ENCODE results near the gene IL4. TPM values are rescaled to one million over a fixed set of nuclear protein-coding genes. Genes with fewer than 3 reads are reported as not detected.

IL4 gene
- total and polyA plus RNA-seq, 11 donors = not detected

DNA sequence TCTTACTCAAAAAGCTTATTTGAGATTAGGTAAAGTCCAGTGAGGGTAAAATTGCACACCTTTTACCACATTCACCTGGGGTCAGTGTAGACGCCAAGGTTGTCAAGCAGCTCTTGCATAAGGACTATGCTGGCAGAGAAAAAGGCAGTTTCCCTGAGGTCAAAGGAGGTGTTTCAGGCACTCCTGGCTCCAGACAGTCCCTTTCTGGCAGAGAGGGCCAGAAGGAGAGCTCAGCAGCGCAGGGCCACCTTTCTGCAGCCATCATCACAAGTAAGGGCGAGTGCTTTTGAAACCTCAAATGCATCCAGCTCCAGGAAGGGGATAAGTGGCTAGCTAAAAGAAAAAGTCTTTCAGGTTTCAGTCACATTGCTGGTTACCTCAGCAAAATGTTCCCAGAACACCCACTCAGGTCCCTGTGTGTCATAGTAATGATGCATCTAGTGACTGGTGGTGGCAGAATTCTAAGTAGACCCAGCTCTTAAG, 32.5 kb upstream of the IL4 start:
- peaks cover 0 to 82% (median 64%) of the 10 kb centered on the region in 9 donors for H3K36me3 ChIP-seq
- no peaks in the 10 kb centered on the region for H3K4me1 ChIP-seq
- H3K27me3 ChIP-seq = no peaks in the 10 kb centered on the region
- no peak overlapping the region for H3K4me3 ChIP-seq
- intact Hi-C loops (cut with DNase I) = no loop called here
- ATAC-seq (no peak), DNase-seq (no peak)
- TF ChIP-seq CTCF (IDR thresholded peaks at IDR 0.05) (no peak), POLR2A (IDR thresholded peaks at IDR 0.05) (no peak)
- no peak overlapping the region for H3K27ac ChIP-seq
- WGBS, 4 donors = 95 to 98% (median 96%) methylated on average over 3 of the region's 3 CpGs
- H3K9me3 ChIP-seq = no peaks in the 10 kb centered on the region

DNA sequence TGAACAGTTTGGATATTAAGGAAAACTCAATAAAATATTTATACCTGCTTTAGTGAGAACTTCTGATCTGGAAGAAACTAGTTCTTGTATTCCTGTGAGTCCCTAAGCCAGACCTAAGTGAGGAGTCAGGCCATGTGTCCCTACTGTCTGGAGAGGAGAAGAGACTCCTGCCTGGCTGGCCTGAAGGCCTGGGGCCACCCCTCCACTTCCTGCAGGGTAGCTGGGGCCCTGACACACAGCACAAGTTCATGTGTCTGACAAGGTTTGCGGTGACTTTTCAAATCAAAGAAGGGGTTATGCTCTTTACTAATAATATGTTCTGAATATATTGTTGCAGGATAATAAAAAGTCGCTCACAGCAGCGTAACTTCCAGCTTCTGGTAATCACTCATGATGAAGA, 31.9 kb upstream of the IL4 start:
- ATAC-seq = no peak
- Histone ChIP-seq H3K27me3 (no peaks in the 10 kb centered on the region), H3K27ac (no peak overlapping the region), H3K4me1 (no peaks in the 10 kb centered on the region), H3K4me3 (no peak overlapping the region), H3K36me3 (peaks cover 0 to 82% (median 64%) of the 10 kb centered on the region in 9 donors), H3K9me3 (no peaks in the 10 kb centered on the region)
- no peak for DNase-seq
- intact Hi-C loops (cut with DNase I) = no loop called here
- WGBS, 4 donors = 94 to 97% (median 96%) methylated on average over 3 of the region's 3 CpGs
- TF ChIP-seq POLR2A (IDR thresholded peaks at IDR 0.05) = no peak
- TF ChIP-seq CTCF (IDR thresholded peaks at IDR 0.05) = no peak

DNA sequence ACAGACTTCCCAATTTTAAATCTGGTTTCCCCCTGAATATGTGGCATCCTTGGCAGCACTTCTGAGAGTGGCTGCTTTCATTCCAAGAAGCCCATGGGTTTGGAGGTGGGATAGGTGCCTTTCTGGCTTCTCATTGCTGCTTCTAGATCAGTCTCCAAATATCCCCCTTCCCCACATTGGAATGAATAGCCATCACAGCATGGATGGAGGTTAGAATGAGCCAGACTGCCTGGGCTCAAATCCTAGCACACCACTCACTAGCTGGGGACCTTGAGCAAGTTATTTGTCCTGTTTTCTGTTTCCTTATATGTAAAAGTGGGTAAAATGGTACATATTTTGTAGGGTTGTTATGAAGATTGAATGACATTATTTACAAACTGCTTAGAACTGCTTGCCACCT, 29.6 kb upstream of the IL4 start:
- H3K4me3 ChIP-seq = no peak overlapping the region
- peaks cover 0 to 20% (median 9%) of the 10 kb centered on the region in 12 donors for H3K9me3 ChIP-seq
- H3K36me3 ChIP-seq = peaks cover 0 to 59% (median 41%) of the 10 kb centered on the region in 9 donors
- TF ChIP-seq POLR2A (IDR thresholded peaks at IDR 0.05) (no peak), CTCF (IDR thresholded peaks at IDR 0.05) (no peak)
- no peaks in the 10 kb centered on the region for H3K27me3 ChIP-seq
- no peak for DNase-seq
- intact Hi-C loops (cut with DNase I) = no loop called here
- no peak for ATAC-seq
- H3K4me1 ChIP-seq = no peaks in the 10 kb centered on the region
- H3K27ac ChIP-seq = no peak overlapping the region

- intact Hi-C loops (cut with DNase I) = no loop called here
- H3K4me3 ChIP-seq = no peak overlapping the region
- no peaks in the 10 kb centered on the region for H3K27me3 ChIP-seq
- peaks cover 0 to 34% (median 17%) of the 10 kb centered on the region in 9 donors for H3K36me3 ChIP-seq
- DNase-seq = no peak
- H3K27ac ChIP-seq = no peak overlapping the region
- peaks cover 0 to 24% (median 9%) of the 10 kb centered on the region in 12 donors for H3K9me3 ChIP-seq
- ATAC-seq = no peak
- TF ChIP-seq CTCF (IDR thresholded peaks at IDR 0.05) = no peak
- no peak for TF ChIP-seq POLR2A (IDR thresholded peaks at IDR 0.05)
- H3K4me1 ChIP-seq = no peaks in the 10 kb centered on the region
- WGBS, 4 donors = 94 to 98% (median 95%) methylated on average over 11 of the region's 11 CpGs
These were observed 27.1 kb upstream of the IL4 start for GRCh38 chr5:132646583-132647266.
